Nephron progenitor cell (in vitro differentiated cells): ENCODE results near the gene DGKH.

Source experiments
- DNase-seq: peaks from one replicate; pipeline ENCODE4 v3.0.0; 2021
- H3K27ac Mint-ChIP-seq: 2 replicates; pipeline ENCODE4 v1.8.0; 2021; ENCODE audit warnings: mild to moderate bottlenecking, moderate library complexity, mixed read lengths
- H3K27me3 Mint-ChIP-seq: 2 replicates; pipeline ENCODE4 v1.8.0; 2021; ENCODE audit warnings: mild to moderate bottlenecking, low read depth, mixed read lengths; ENCODE audit not compliant: poor library complexity
- H3K36me3 Mint-ChIP-seq: 2 replicates; pipeline ENCODE4 v1.8.0; 2021; ENCODE audit warnings: low read depth, mixed read lengths
- H3K4me1 Mint-ChIP-seq: 2 replicates; pipeline ENCODE4 v1.8.0; 2021; ENCODE audit warnings: mixed read lengths
- H3K4me3 Mint-ChIP-seq: 2 replicates; pipeline ENCODE4 v1.8.0; 2021; ENCODE audit warnings: mild to moderate bottlenecking, moderate library complexity, mixed read lengths
- H3K9me3 Mint-ChIP-seq: 2 replicates; pipeline ENCODE4 v1.8.0; 2021; ENCODE audit warnings: mild to moderate bottlenecking, moderate library complexity, mixed read lengths
- TF ChIP-seq, protein P1 (sequence below): fragments of 200-600 bp; sonication (generic); IDR thresholded peaks from 2 replicates; pipeline ENCODE4 v1.5.0; 2021; ENCODE audit warnings: antibody characterized with exemption

The DGKH gene

DNA sequence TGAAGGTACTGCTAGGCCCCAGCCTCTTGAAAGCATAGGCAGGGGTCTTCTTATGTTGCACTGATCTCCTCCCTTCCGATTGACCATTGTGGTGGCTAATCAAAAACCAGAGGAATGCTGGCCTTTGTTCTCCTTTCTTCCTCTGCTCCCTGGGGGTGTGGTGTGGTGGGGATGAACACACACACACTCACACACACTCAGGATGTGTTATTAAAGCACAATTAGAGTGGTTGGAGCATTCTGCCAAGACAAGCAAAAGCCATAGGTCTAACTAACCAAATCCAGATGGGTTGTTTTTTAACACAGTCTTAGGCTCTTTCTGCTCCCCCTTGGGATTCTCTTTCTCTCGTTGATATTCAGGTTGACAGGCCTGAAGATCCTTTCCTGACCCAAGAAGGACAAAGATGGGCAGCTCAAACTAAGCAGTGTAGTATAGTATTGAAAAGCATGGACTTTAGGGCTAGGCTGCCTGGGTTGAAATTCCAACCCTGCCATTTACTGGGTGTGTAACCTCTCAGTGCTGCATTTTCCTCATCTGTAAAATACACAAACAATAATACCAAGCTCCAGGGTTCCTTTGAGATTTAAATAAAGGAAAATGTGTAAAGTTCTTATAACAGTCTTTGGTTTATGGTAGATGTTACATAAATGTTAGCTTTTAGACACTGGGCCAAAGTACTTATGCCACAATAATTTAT lies 25.5 kb upstream of the DGKH start:
- no peaks in the 10 kb centered on the region for H3K36me3 Mint-ChIP-seq
- TF ChIP-seq, protein P1, sequence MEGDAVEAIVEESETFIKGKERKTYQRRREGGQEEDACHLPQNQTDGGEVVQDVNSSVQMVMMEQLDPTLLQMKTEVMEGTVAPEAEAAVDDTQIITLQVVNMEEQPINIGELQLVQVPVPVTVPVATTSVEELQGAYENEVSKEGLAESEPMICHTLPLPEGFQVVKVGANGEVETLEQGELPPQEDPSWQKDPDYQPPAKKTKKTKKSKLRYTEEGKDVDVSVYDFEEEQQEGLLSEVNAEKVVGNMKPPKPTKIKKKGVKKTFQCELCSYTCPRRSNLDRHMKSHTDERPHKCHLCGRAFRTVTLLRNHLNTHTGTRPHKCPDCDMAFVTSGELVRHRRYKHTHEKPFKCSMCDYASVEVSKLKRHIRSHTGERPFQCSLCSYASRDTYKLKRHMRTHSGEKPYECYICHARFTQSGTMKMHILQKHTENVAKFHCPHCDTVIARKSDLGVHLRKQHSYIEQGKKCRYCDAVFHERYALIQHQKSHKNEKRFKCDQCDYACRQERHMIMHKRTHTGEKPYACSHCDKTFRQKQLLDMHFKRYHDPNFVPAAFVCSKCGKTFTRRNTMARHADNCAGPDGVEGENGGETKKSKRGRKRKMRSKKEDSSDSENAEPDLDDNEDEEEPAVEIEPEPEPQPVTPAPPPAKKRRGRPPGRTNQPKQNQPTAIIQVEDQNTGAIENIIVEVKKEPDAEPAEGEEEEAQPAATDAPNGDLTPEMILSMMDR, result no peak
- H3K9me3 Mint-ChIP-seq, result no peaks in the 10 kb centered on the region
- no peak overlapping the region for H3K4me3 Mint-ChIP-seq
- peaks cover 7% of the 10 kb centered on the region for H3K27me3 Mint-ChIP-seq
- H3K4me1 Mint-ChIP-seq, result no peaks in the 10 kb centered on the region
- DNase-seq, result no peak
- no peak overlapping the region for H3K27ac Mint-ChIP-seq

DNA sequence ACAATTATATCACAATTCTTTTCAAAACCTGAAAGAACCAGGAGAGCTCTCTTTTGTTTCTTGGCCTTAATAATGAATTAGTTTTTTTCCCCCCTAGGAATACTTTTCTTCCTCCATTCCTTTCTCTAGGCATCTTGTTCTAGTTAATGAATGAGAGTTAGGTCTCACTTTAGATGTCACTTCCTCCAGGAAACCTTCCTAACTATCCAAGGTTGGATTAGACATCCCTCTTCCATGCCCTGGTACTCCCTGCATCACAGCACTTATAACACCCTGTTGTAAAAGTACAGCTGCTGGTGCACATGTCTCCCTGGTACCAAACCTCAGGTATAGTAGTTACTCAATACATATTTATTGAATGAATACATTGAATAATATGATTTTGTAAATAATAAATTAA lies 21.2 kb upstream of the DGKH start:
- no peak overlapping the region for H3K27ac Mint-ChIP-seq
- TF ChIP-seq, protein P1, result no peak
- H3K4me3 Mint-ChIP-seq, result no peak overlapping the region
- H3K36me3 Mint-ChIP-seq, result no peaks in the 10 kb centered on the region
- H3K27me3 Mint-ChIP-seq, result peaks cover 6% of the 10 kb centered on the region
- DNase-seq, result no peak
- peaks cover 9% of the 10 kb centered on the region for H3K4me1 Mint-ChIP-seq
- H3K9me3 Mint-ChIP-seq, result peaks cover 5% of the 10 kb centered on the region

DNA sequence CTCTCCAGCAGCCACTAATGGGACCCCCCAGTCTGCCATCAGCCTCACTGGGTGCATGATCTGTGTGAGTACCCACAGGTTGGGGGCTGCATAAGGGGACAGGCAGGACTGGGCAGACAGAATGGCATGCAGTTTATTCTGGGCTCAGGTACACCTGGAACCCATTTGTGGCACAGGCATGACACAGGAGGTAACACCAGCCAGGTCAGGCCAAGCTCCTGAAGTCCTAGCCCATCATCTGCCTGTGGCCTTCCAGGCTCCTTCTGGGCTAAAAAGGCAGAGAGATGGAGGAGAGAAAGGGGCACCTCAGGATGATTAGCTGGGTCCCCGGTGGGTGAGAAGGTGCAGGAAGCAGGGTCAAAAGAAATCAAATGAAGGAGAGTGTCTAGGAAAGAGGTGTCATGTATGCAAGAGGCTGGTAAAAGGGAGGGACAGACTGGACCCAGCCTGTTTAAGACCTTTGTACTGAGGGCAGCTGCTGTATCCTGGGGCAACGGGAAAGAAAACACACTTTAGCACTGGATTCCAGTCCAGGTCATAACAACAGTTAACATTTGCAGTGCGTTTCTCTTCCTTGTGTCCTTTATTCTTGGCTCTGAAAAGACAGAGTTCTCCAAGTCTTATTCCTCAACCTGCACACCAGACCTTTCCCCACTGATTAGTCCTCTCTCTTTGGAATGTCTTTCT lies 20.2 kb upstream of the DGKH start:
- Mint-ChIP-seq H3K36me3 (no peaks in the 10 kb centered on the region), H3K4me3 (no peak overlapping the region), H3K4me1 (peaks cover 9% of the 10 kb centered on the region), H3K27me3 (peaks cover 6% of the 10 kb centered on the region), H3K27ac (no peak overlapping the region), H3K9me3 (peaks cover 5% of the 10 kb centered on the region)
- DNase-seq, result no peak
- TF ChIP-seq, protein P1, result no peak

DNA sequence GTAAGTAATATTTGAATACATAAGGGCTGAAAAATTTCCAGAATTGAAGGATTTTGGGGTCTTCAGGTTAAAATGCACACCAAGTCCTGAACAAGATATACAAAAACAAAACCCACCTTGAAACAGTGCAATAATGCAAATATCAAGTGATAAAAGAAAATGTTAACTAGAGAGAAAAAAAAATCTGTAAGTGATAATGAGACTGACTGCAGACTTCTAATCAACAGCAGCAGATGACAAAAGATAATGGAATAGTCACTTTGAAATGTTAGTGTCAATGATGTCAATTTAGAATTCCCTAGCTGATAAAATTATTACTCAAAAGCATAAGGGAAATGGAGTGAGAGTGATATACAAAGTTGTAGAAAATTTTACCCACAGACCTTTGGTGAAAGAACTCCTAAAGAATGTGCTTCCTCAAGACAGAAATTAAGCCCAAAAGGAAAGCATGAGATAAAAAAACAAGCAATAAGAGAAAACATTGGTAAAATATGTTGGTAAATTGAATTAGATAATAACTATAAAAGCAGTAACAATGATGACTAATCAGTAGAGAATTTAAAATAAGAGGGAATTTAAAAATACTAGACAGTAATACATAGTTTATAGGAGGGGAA lies 12.4 kb upstream of the DGKH start:
- TF ChIP-seq, protein P1, result no peak
- Mint-ChIP-seq H3K4me3 (no peak overlapping the region), H3K4me1 (peaks cover 18% of the 10 kb centered on the region), H3K27me3 (peaks cover 26% of the 10 kb centered on the region), H3K27ac (no peak overlapping the region), H3K9me3 (peaks cover 39% of the 10 kb centered on the region), H3K36me3 (no peaks in the 10 kb centered on the region)
- DNase-seq, result no peak

DNA sequence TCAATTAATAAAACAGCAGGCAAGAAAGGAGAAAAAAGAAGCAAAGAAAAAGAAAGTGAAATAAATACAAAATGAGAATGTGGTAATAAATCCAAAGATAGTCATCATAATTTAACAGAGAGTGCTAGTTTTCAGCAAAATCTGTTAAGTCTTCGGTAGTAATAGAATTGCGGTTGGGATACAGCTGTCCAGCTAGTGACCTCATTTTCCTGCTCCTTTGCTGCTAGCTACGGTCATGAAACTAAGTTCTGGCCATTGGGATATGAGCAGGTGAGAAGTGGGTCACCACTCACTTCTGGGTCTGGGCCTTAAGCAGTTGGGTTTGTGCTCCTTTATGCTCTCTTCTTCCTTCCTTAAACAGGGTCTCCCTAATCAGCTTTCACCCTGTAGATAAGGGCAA lies 11.7 kb upstream of the DGKH start:
- no peak overlapping the region for H3K27ac Mint-ChIP-seq
- no peak overlapping the region for H3K4me3 Mint-ChIP-seq
- H3K9me3 Mint-ChIP-seq, result peaks cover 39% of the 10 kb centered on the region
- DNase-seq, result no peak
- H3K36me3 Mint-ChIP-seq, result no peaks in the 10 kb centered on the region
- H3K4me1 Mint-ChIP-seq, result peaks cover 21% of the 10 kb centered on the region
- TF ChIP-seq, protein P1, result no peak
- peaks cover 26% of the 10 kb centered on the region for H3K27me3 Mint-ChIP-seq
